NCI-H510A treated with DMSO at 0.1 percent for 48 hours (cell line): ENCODE results near the gene BBS9.
A peak's percentile ranks its signal among the peaks of the same experiment; 100 is the strongest.
"Not testable (repeated sequence)": the region's sequence is repeated elsewhere in the genome, so short reads cannot be mapped to it uniquely, and the experiment has no call there.

ENCODE experiments used
- DNase-seq: peaks from one replicate; lab custom pipeline; 2025; lab: John Stamatoyannopoulos, UW

The BBS9 gene

DNA sequence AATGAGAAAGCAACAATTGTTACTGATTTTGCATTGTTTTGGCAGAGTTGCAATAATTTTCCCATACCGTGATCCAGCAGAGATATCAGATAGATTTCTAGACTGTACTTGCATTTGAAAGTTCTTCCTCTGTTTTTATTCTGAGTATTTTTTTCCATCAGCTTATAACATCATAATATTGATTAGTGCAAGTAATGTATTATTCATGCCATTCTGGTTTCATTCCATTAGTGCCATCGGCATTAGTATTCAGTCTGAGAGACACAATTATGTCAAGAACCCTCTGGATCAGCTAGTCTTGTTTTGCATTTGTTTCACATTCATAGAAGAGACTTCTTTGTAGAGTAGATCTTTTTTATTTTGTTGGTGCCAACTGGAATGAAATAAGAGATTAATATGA, 304.0 kb downstream of the BBS9 start:
- DNase-seq: no peak

DNA sequence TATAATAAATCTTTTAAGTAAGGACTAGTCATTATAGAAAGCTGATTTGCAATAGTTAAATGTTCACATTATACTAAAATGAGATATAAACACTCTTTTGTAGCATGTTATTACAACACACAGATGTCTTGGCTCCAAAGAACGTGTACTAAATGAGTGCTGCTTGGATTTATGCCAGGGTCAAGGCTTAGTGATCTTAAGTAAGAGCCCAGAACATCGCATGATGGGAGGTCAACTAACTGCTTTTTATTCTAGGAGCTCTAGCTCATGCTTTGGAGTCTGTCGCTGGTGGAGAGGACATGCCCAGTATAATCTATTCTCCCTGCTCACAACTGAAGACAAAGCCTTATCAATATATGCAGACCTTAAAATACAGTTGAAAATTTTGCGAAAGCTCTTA, 315.1 kb downstream of the BBS9 start:
- DNase-seq: no peak

DNA sequence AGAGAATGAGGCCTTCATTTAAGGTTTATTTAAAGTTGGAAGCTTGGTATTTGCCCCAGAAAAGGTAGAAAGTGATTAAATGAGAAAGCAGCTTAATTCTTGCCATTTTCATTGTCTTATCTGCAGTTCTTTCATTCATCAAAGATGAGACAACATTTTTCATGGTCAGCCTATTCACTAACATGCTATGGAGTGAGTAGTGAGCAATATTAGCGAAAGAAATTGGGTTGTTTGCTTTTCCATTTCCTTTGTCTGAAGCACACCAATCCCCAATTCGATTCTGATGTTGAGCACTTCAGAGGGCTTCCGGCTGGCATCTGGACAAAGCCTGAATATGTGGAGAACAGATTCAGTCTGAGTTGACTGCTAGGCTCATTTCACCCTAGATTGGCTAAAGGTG, 317.2 kb downstream of the BBS9 start:
- DNase-seq: peak; percentile 84

DNA sequence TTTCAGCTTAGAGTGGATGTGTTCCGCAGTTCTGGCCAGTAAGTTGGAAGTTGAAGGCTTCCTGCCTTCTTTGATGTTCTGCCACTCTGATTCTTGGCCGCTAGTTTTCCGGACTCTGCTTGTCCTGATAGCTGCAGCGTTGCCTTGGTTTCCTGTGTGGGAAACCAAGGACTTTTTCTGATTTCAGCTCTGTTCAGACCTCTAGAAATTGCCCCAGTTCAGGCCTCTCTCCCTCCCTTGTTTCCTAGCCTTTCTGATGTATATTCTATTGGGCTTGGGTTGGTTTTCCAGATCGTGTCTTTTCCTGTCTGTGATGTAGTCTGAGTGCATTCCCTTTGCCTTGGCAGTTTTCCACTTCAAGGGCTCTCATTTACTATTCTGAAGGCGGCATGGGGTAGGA, 318.7 kb downstream of the BBS9 start:
- no peak for DNase-seq

DNA sequence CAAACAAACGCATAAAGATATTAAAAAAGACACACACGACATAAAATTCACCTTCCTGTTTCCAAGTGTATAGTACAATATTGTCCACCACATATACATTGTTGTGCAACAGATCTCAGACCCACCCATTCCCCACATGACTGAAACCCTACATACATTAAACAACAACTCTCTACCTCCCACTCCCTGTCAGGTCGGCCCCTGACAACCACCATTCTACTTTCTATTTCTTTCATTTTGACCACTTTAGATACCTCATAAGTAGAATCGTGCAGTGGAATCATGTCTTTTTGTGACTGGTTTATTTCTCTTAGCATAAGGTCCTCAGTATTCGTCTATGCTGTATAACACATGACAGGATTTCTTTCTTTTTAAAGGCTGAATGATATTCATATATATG, 320.5 kb downstream of the BBS9 start:
- DNase-seq: no peak

DNA sequence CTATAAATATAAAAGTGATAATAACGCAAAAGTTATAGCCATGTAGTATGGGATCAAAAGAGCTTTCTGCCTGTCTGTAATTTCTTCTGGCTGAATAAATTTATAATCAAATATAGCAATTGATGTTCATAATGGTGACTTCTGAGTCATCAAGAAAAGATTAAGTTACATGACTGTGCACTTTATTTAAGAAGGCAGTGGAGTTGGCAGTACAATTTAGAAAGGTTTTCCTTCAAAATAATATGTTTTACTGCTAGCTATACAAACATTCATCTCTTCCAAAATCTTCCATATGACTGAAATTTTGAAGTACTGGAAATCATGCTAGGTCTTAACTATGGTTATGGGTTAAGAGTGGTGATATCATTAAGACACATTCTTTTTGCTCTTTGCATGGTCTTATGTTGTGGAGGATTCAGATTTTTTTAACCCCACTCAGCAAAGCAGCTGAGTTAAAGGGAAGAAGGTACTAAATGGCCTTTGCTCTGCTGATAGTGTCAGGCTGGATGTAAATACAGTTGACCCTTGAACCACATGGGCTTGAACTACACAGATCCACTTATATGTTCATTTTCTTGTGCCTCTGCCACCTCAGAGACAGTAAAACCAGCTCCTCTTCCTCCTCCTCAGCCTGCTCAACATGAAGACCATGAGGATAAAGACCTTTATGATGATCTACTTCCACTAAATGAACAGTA, 323.6 kb downstream of the BBS9 start:
- no peak for DNase-seq

DNA sequence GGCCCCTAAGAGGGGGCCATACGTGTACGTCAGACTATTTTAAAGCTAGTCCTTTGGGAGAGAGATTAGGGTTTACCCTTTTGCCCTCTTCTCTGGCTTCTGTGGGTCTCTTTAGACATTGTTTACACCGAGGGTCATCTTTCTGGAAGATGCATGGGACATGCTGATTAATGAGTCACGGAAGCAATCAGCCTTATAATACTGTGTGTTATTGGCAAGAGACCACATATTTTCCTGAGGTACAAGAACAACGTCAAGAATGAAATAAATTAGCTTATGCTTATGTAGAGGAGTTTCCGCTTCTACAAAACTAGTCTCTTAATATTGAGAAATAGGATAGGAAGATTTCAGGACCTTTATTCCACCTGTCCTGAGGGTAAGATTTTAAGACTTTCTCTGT, 327.7 kb downstream of the BBS9 start:
- DNase-seq: no peak

DNA sequence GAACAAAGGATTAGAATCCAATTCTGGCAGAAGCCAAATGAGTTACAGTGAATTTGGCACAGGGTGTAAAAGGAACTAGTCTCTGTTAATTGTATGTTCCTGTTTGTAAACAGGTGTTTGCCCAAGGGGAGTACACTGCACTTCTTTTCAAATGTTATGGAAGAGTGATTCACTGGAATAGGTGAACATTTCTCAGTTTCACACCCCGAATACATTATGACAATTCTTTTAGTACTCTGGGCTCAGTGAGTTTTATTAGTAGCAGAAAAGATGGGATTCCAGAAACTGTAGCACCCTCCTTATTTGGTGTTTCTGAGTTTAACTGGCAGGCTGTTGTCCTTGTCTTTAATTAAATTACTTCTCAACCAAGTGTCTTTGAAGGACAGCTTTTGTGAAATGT, 329.2 kb downstream of the BBS9 start:
- no peak for DNase-seq

DNA sequence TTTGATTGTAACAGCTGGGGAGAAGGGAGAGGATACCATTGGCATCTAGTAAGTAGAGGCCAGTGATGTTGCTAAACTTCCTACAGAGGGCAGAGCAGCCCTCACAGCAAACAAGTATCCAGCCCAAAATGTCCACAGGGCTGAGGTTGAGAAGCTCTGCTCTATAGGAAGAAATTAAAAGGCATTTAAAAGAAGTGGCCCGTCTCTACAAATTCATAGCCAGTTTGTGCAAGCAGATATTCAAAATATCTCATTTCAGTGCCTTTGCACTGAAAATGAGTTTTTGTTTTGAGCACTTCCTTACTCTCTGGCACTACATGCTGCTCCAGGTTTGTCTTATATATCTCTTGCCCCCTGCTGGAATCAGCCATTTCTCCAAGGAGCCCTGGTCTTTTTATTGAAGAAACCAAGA, 330.0 kb downstream of the BBS9 start:
- DNase-seq: peak; percentile 47

DNA sequence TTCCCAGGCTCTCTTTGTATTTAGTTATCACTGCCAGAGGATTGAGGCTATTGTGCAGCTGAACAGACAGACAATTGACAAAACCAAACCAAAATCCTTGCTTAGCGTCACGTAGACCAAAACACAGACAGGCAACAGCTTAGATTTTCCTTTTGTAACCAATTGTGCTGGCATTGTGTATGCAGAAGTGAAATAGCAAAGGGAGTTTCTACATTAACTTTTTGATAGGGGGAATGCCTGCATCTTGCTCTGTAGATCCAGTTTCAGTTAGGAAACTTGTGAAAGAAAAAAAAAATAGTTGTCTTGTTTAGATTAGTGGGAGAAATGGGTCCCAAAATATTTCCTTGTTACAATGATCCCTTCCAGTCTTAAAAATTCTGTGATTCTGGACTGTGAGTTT, 333.8 kb downstream of the BBS9 start:
- no peak for DNase-seq

DNA sequence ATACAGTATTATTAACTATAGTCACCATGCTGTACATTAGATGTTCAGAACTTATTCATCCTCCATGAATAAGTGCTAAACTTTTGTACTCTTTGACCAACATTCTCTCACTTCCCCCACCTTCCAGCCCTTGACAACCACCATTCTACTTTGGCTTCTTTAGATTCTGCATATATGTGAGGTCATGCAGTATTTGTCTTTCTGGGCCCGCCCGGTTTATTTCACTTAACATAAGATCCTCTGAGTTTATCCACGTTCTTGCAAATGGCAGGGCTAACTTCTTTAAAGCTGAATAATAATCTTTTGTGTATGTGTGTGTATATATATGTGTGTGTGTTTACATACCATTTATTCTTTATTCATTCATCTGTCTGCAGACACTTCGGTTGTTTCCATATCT, 336.8 kb downstream of the BBS9 start:
- no peak for DNase-seq

DNA sequence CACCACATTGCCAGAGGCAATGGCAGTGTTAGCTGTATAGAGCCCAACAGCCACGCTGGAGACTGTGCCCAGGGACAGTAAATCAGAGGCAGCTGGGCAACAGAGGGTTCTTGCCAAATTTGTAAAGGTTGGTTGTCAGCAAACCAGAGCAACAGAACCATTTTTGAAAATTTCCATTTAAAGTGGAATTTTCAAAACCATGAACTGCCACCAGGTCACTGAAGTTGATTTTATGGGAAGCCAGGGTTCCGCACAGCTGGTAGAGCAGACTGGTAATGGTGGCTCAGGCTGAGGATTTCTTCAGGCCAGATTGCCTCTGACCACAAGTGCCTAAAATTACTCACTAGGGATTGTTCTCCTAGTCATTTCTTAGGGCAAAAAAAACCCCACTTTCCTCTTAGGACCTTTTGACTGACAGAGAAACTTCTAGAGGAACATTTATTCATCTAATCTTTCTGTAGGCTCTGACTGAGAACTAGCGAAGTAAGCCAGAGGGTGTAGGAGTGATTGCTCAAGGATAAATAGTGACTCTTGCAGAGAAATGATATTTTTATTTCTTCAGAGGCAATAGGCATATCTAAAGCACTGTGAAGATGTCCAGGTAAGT, 342.4 kb downstream of the BBS9 start:
- DNase-seq: no peak

DNA sequence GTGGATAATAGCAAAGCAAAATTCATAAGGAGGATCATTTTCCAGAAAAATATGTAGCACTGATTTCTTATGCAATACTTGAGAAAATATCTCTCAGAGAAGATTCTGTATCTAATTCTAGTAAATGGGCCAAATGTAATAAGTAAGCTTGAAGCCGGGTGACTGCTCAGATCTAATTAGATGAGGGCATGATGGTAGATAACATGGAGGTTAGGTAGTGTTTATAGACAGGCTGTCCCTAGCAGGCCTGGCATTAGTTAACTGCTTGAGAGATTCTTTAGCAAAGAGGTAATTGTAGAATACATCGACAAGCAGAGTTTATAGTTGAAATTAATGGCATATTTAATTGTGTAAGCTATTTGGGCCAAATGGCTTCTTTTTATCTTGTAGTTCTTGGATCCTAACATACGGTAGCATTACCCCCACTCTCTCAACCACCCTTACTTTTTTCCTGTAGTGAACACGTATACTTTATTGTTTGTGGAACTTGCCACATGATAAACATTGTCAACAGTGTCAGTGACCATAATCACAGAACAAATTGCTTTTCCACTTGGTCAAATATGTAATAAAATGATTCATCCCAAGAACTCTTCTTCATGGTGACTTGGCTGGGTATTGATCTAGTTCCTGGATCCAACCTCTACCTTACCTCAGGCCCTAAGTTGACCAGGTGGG, 343.1 kb downstream of the BBS9 start:
- DNase-seq: no peak

DNA sequence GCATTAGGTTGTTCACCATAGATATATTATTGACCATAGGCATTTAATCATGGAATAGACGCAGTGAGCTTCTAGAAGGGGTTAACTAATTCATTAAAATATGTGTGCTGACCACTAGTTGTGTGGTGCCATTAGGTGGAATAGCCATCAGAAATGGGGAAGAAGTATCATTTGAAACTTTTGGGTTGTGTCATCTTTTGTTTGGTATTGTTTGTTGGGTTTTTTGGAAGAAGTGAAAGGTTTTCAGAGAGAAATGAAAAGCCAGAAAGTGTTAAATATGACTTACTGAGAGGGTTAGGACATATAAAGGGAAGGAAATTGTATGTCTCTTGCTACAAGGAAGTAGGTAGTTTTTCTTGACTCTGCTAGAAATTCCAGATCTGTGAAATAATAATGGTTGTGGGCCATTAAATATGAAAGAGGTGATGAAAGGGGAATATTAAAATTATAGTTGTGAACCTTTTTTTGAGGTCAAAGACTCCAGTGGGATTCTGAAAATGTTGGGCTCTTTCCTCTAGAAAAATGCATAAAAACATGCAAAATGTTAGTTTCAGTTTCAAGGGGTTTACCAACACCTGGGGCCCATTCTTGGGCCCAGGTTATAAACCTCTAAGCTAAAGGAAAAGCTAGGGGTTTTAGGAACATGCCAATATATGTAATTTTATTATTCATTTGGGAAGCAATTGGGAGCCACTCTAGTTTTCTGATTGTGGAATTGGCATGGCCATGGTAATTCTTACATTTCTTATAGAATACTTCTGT, 348.5 kb downstream of the BBS9 start:
- DNase-seq: no peak

DNA sequence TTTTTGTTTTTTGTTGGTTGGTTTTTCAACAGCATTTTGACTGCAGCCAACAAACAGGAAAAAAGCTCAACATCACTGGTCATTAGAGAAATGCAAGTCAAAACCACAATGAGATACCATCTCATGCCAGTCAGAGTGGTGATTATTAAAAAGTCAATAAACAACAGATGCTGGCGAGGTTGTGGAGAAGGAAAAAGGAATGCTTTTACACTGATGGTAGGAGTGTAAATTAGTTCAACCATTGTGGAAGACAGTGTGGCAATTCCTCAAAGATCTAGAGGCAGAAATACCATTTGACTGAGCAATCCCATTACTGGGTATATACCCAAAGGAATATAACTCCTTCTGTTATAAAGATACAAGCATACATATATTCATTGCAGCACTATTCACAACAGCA, 355.1 kb downstream of the BBS9 start:
- not testable (repeated sequence) for DNase-seq

DNA sequence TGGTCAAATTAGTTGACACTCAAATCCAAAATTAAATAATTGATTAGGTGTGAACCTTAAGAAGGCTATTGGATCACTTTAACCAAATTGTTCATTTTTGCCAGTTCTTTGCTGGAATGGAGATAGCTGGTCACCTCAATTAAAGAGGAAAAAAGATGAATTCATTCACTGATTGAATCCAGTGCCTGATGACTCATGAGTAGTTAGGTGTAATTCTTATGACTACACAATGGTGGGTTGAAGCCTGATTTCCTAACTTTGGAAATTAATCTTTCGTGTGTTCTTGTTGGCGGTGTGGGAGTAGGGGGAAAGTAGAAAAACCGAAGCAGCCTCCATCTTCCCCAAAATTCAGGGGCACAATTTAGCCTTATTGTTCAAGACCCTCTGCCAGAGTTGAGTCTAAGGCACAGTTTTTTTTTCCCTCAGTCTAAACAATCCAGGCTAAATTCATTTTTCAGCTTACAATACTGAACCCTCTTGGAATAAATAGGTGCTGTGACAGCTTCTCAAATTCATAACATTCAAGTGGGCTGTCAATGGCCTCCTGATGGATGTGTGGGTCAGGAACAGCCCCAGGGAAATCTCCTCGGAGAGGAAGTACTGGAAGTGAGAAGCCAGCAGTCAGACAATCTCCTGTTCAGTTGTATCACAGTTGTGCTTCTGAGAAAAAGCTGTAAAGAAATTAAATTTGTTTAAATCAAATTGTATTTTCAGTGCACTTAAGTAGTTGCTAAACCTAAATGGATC, 356.6 kb downstream of the BBS9 start:
- DNase-seq: no peak

DNA sequence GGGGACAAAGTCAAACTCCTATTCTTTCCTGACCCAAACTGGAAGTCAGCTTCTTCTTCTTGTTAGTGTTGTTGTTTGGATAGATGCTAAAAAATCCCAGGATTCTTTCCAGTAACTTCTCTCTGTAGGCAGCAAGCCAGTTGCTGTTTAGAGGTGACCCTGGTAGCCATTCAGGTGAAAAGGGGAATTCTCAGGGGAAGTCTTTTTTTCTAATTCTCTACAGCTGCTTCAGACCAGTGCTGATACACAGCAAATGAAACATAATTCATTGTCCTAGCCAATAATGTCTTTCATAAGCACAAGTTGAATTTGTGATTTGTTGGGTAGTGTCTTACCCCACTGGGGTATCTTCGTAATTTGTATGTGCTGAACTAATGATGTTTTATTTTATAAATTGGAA, 357.3 kb downstream of the BBS9 start:
- no peak for DNase-seq

DNA sequence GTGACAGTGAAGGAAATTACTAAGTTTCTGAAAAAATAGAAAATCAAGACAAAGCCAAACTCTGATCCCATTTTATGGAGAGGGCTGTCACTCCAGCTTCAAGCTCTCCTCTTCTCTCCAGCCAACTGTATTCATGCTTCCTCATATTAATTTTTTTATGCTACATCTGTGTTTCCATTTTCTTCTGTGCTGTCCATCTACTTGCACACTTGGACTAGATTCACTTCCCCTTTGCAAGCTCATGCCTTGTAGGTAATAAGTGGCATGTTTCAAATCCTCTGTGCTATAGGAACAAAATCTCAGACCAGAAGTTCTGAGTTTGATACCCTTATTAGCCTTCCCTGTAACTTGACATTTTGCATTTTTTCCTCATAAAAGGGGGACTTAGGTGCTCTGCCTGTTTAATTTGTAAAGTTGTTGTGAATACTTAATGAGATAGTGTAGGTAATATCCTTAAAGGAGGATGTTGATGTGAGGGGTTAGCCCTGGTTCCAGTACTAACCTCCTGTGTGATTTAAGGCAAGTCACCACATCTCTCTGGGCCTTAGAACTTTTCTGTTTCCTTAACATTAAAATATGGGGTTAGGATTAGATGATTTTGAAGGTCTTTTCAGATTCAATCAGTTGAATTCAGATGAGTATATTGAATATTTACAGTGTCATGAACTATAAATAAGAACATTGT, 358.8 kb downstream of the BBS9 start:
- DNase-seq: no peak

DNA sequence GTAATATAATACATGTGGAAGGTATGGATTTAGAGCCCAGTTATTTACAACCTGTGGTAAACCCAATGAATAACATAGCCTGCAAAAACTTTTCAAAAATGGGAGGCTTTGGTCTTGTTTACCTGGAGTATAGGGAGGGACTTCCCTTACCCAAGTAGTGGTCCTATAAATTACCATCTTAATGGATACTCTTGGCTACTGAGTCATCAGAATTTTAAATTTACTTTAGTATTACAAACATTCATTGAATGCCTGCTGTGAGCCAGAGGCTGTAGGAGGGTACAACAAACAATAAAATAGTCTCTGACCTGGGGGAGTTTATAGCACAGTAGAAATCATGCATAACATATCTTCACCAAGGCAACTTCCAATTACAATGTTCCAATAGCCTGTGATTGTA, 365.1 kb downstream of the BBS9 start:
- no peak for DNase-seq

DNA sequence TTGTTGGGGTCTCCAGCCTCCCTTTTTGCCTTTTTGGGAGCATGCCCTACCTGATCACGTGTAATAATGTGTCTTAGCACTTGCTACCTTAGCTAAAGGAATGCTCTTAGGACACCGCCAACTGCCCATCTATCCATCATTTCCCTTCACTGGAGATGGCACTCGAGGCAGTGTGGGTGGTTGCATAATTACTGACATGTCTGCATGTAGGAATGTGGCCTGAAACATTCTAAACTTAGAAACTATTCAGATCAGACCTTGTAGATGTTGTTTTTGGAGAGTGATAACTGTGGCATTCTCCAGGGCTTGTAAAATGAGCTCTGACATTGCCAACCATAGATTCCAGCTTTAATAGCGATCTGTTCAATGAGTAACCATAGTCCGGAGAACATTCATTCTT, 365.8 kb downstream of the BBS9 start:
- DNase-seq: no peak

DNA sequence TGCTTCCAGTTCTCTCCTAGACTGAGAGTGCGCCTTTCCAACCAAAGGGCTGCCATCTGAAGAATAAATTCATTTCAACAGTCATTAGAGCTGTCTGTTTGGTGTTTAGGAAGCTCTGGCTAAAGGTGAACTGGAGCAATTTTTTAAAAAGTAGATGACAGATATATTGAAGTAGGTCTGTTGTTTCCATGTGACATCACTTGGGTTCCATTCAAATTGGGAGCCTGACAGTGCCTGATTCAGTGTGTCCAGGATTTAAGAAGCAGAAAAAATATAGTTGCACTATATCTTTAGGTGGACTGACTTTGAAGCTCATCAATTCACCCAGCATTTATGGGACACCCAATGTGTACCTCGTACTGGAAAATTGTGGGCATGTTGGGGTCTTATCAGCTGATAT, 367.7 kb downstream of the BBS9 start:
- DNase-seq: no peak
